B cell (primary cell): Measurements from ENCODE around the gene RGPD5. TPM values are rescaled to one million over a fixed set of nuclear protein-coding genes. Genes with fewer than 3 reads are reported as not detected.

ENCODE experiments used
- polyA plus RNA-seq: library from polyadenylated mRNA; depleted of rRNA; stranded (reverse); fragments of >200 nt; gene quantifications from 2 replicates; pipeline ENCODE4 v1.2.3, GENCODE V29; 2012
- total RNA-seq, 2 donors: library from RNA; stranded (reverse); fragments of 120-200 nt in 1 of 2; gene quantifications; 1 replicate in 1 of 2; 2 replicates in 1 of 2; pipeline versions ENCODE4 v1.2.3 to v1.2.4, GENCODE V29; 2013 to 2022

Gene RGPD5
- total and polyA plus RNA-seq, 2 donors (not counting 1 experiment from before 2014, with no cell fraction given): 12.2 to 61.1 TPM

Other genes starting within 250 kb of the RGPD5 start
- not detected in 2 replicates for gene SEPTIN10, start 180.3 kb upstream of the RGPD5 start, total RNA-seq
- gene SEPTIN10, start 180.3 kb upstream of the RGPD5 start, polyA plus RNA-seq: 0.28 and 0.56 TPM in 2 replicates
- 0.05 and 0.07 TPM in 2 replicates for gene SOWAHC, start 179.9 kb upstream of the RGPD5 start, total RNA-seq
- gene SOWAHC, start 179.9 kb upstream of the RGPD5 start, polyA plus RNA-seq: 0.28 and 0.40 TPM in 2 replicates
- gene LIMS3, start 104.4 kb downstream of the RGPD5 start, total RNA-seq: 0.32 and 0.81 TPM in 2 replicates
- gene LIMS3, start 104.4 kb downstream of the RGPD5 start, polyA plus RNA-seq: 0.20 and 0.27 TPM in 2 replicates